ENCODE data around the gene KMT2C. TPM values are rescaled to one million over a fixed set of nuclear protein-coding genes. Genes with fewer than 3 reads are reported as not detected.

The KMT2C gene
- total RNA-seq, 2 experiments from 2014 or later: 66.7 to 74.0 TPM

GRCh38 chr7:152089183-152089582 is 346.6 kb downstream of the KMT2C start:
- ChIA-PET CTCF (no interaction called here), POLR2A (no interaction called here)
- Mint-ChIP-seq H3K36me3 (ENCODE audit: low read depth) (peaks cover 11% of the 10 kb centered on the region), H3K27me3 (no peaks in the 10 kb centered on the region), H3K27ac (no peak overlapping the region), H3K4me3 (no peak overlapping the region), H3K4me1 (no peaks in the 10 kb centered on the region), H3K9me3 (peaks cover 19% of the 10 kb centered on the region)
- DNase-seq: no peak

GRCh38 chr7:152086513-152086912 is 349.3 kb downstream of the KMT2C start:
- DNase-seq: no peak
- Mint-ChIP-seq H3K4me1 (peaks cover 10% of the 10 kb centered on the region), H3K36me3 (ENCODE audit: low read depth) (peaks cover 18% of the 10 kb centered on the region), H3K27me3 (no peaks in the 10 kb centered on the region), H3K9me3 (peaks cover 19% of the 10 kb centered on the region), H3K4me3 (no peak overlapping the region), H3K27ac (no peak overlapping the region)
- ChIA-PET CTCF (no interaction called here), POLR2A (no interaction called here)

GRCh38 chr7:152085131-152085530 is 350.7 kb downstream of the KMT2C start:
- POLR2A ChIA-PET: no interaction called here
- peaks cover 18% of the 10 kb centered on the region for H3K36me3 Mint-ChIP-seq (ENCODE audit: low read depth)
- H3K27ac Mint-ChIP-seq: no peak overlapping the region
- H3K9me3 Mint-ChIP-seq: peaks cover 19% of the 10 kb centered on the region
- no peak overlapping the region for H3K4me3 Mint-ChIP-seq
- DNase-seq: no peak
- CTCF ChIA-PET: no interaction called here
- no peaks in the 10 kb centered on the region for H3K27me3 Mint-ChIP-seq
- H3K4me1 Mint-ChIP-seq: peaks cover 10% of the 10 kb centered on the region

Other genes starting within 250 kb of the KMT2C start
- gene XRCC2, start 240.1 kb upstream of the KMT2C start, total RNA-seq: 10 to 100 TPM; 13.5 to 14.6 TPM